HEK293 (cell line): Measurements from ENCODE around the gene SYNE3.

Experiments
- BCL11B ChIP-seq: fragments of 450-650 bp; formaldehyde crosslinking; IDR thresholded peaks from 2 replicates; pipeline ENCODE4 v1.5.1; 2016; ENCODE audit warnings: low read depth, missing biosample characterization, missing genetic modification characterization
- MZF1 ChIP-seq: fragments of 450-650 bp; formaldehyde crosslinking; IDR thresholded peaks from 2 replicates; pipeline ENCODE4 v1.5.1; 2017; ENCODE audit warnings: missing biosample characterization, missing genetic modification characterization, borderline replicate concordance
- TCF7L2 ChIP-seq: IDR thresholded peaks from 2 replicates; pipeline ENCODE4 v1.6.1; 2011; ENCODE audit warnings: low read depth, mild to moderate bottlenecking, inconsistent platforms, low read length, moderate library complexity, borderline replicate concordance
- ZBTB8A ChIP-seq: fragments of 450-650 bp; formaldehyde crosslinking; IDR thresholded peaks from 2 replicates; pipeline ENCODE4 v1.5.1; 2016; ENCODE audit warnings: missing biosample characterization, missing genetic modification characterization
- ZFP3 ChIP-seq: fragments of 450-650 bp; formaldehyde crosslinking; IDR thresholded peaks from 2 replicates; pipeline ENCODE4 v1.5.1; 2016; ENCODE audit warnings: low read depth, missing biosample characterization, missing genetic modification characterization
- ZIC2 ChIP-seq: fragments of 450-650 bp; formaldehyde crosslinking; IDR thresholded peaks from 2 replicates; pipeline ENCODE4 v1.5.1; 2016; ENCODE audit warnings: missing biosample characterization, missing genetic modification characterization
- ZNF112 ChIP-seq: fragments of 450-650 bp; formaldehyde crosslinking; IDR thresholded peaks from 2 replicates; pipeline ENCODE4 v1.5.0; 2017; ENCODE audit warnings: missing biosample characterization, missing genetic modification characterization
- ZNF157 ChIP-seq: fragments of 450-650 bp; formaldehyde crosslinking; IDR thresholded peaks from 2 replicates; pipeline ENCODE4 v1.5.1; 2016; ENCODE audit warnings: missing biosample characterization, missing genetic modification characterization
- ZNF266 ChIP-seq: fragments of 450-650 bp; formaldehyde crosslinking; IDR thresholded peaks from 2 replicates; pipeline ENCODE4 v1.5.1; 2016; ENCODE audit warnings: missing biosample characterization, missing genetic modification characterization, low read depth
- ZNF280C ChIP-seq: fragments of 450-650 bp; formaldehyde crosslinking; IDR thresholded peaks from 2 replicates; pipeline ENCODE4 v1.5.1; 2016; ENCODE audit warnings: missing biosample characterization, missing genetic modification characterization
- ZNF335 ChIP-seq: fragments of 450-650 bp; formaldehyde crosslinking; conservative IDR thresholded peaks from 2 replicates; pipeline ENCODE4 v1.5.1; 2016; ENCODE audit warnings: missing biosample characterization, missing genetic modification characterization
- ZNF398 ChIP-seq: fragments of 450-650 bp; formaldehyde crosslinking; IDR thresholded peaks from 2 replicates; pipeline ENCODE4 v1.5.1; 2017; ENCODE audit warnings: missing biosample characterization, missing genetic modification characterization
- ZNF449 ChIP-seq: fragments of 450-650 bp; formaldehyde crosslinking; IDR thresholded peaks from 2 replicates; pipeline ENCODE4 v1.5.1; 2017; ENCODE audit warnings: missing biosample characterization, mild to moderate bottlenecking, missing genetic modification characterization, moderate library complexity
- ZNF555 ChIP-seq: fragments of 450-650 bp; formaldehyde crosslinking; conservative IDR thresholded peaks from 2 replicates; pipeline ENCODE4 v1.5.1; 2017; ENCODE audit warnings: missing biosample characterization, mild to moderate bottlenecking, missing genetic modification characterization, inconsistent platforms
- ZNF558 ChIP-seq: fragments of 450-650 bp; formaldehyde crosslinking; IDR thresholded peaks from 2 replicates; pipeline ENCODE4 v1.5.1; 2016; ENCODE audit warnings: missing biosample characterization, missing genetic modification characterization
- ZNF600 ChIP-seq: fragments of 450-650 bp; formaldehyde crosslinking; IDR thresholded peaks from 2 replicates; pipeline ENCODE4 v1.5.1; 2016; ENCODE audit warnings: missing biosample characterization, missing genetic modification characterization
- ZNF610 ChIP-seq: fragments of 450-650 bp; formaldehyde crosslinking; IDR thresholded peaks from 2 replicates; pipeline ENCODE4 v1.5.1; 2016; ENCODE audit warnings: missing biosample characterization, missing genetic modification characterization, borderline replicate concordance
- ZNF626 ChIP-seq: fragments of 450-650 bp; sonication (Bioruptor Pico); formaldehyde crosslinking; IDR thresholded peaks from 2 replicates; pipeline ENCODE4 v1.5.1; 2018; ENCODE audit warnings: missing biosample characterization, missing genetic modification characterization, inconsistent platforms
- ZNF645 ChIP-seq: fragments of 450-650 bp; formaldehyde crosslinking; IDR thresholded peaks from 2 replicates; pipeline ENCODE4; 2016; ENCODE audit warnings: missing biosample characterization, missing genetic modification characterization
- ZNF747 ChIP-seq: fragments of 450-650 bp; formaldehyde crosslinking; IDR thresholded peaks from 2 replicates; pipeline ENCODE4 v1.5.1; 2016; ENCODE audit warnings: missing biosample characterization, missing genetic modification characterization
- ZNF768 ChIP-seq: fragments of 450-650 bp; formaldehyde crosslinking; IDR thresholded peaks from 2 replicates; pipeline ENCODE4 v1.5.1; 2018; ENCODE audit warnings: missing biosample characterization, mild to moderate bottlenecking, missing genetic modification characterization
- ZNF777 ChIP-seq: fragments of 450-650 bp; formaldehyde crosslinking; IDR thresholded peaks from 2 replicates; pipeline ENCODE4 v1.5.1; 2017; ENCODE audit warnings: missing biosample characterization, missing genetic modification characterization, borderline replicate concordance
- TF ChIP-seq, protein P1 (sequence below): fragments of 450-650 bp; formaldehyde crosslinking; IDR thresholded peaks from 2 replicates; pipeline ENCODE4 v1.5.1; 2016; ENCODE audit warnings: missing biosample characterization, missing genetic modification characterization
- TF ChIP-seq, protein P2 (sequence below): fragments of 450-650 bp; formaldehyde crosslinking; IDR thresholded peaks from 2 replicates; pipeline ENCODE4 v1.5.1; 2016; ENCODE audit warnings: missing biosample characterization, missing genetic modification characterization
- TF ChIP-seq, protein P3 (sequence below): fragments of 450-650 bp; IDR thresholded peaks from 2 replicates; pipeline ENCODE4 v1.5.1; 2018; ENCODE audit warnings: missing biosample characterization, mild to moderate bottlenecking, missing genetic modification characterization

SYNE3 gene

DNA sequence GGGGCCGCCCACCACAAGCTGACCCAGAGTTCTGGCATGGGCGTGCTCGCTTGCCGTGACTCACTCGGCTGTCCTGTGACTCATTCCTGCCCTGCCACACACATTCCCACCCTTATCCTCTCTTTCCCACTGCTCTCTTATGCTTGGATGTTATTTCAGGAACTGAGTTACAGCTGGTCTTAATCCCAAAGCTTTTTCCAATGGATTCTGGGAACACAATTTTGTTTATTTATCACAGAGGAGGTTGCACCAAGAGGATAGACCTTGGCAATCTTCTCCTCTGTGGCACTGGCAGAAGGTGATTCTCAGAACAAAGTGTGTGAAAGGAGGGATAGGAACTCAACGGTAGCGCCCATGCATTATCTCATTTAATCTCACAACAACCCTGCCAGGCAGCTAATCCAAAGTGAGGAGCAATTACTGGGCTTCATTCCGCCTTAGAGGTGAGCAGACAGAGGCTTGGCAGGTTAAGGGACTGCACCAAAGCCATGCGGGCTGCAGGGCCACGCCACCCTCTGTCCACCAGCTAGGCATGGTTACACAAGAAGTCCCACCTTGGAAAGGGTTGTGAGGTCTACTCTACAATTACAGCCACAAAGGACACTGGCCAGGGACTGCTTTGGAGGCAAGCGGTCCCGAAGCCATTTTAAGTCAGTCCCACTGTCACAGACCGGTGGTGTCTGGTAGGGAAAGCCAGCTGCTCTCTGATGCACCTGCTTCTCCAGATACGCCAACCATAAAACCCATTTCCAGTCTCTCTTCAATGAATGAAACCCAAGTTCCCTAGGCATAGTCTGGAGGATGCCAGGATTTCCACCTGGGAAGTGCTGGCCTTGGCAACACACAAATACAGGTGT, 32.9 kb downstream of the SYNE3 start (continued):
- TF ChIP-seq ZNF157 (tag by site-specific recombination) (no peak), ZBTB8A (tag by site-specific recombination) (no peak), ZNF610 (tag by site-specific recombination) (no peak), ZNF558 (tag by site-specific recombination) (no peak), ZNF335 (tag by site-specific recombination) (no peak), ZNF449 (tag by site-specific recombination) (no peak; the same call in 1 of the 2 replicates), ZNF600 (tag by site-specific recombination) (peak; percentile 98), ZNF768 (tag by site-specific recombination) (no peak), ZNF747 (tag by site-specific recombination) (no peak), ZNF398 (no peak), ZIC2 (tag by site-specific recombination) (no peak), MZF1 (tag by site-specific recombination) (no peak), ZNF645 (tag by site-specific recombination) (no peak), ZNF626 (tag by site-specific recombination) (no peak), TCF7L2 (no peak), BCL11B (no peak), ZFP3 (tag by site-specific recombination) (no peak), ZNF266 (tag by site-specific recombination) (no peak), ZNF555 (no peak), ZNF112 (no peak), ZNF777 (tag by site-specific recombination) (no peak), ZNF280C (tag by site-specific recombination) (no peak)
- TF ChIP-seq, protein P1, sequence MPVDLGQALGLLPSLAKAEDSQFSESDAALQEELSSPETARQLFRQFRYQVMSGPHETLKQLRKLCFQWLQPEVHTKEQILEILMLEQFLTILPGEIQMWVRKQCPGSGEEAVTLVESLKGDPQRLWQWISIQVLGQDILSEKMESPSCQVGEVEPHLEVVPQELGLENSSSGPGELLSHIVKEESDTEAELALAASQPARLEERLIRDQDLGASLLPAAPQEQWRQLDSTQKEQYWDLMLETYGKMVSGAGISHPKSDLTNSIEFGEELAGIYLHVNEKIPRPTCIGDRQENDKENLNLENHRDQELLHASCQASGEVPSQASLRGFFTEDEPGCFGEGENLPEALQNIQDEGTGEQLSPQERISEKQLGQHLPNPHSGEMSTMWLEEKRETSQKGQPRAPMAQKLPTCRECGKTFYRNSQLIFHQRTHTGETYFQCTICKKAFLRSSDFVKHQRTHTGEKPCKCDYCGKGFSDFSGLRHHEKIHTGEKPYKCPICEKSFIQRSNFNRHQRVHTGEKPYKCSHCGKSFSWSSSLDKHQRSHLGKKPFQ (tag by site-specific recombination) = no peak
- TF ChIP-seq, protein P2, sequence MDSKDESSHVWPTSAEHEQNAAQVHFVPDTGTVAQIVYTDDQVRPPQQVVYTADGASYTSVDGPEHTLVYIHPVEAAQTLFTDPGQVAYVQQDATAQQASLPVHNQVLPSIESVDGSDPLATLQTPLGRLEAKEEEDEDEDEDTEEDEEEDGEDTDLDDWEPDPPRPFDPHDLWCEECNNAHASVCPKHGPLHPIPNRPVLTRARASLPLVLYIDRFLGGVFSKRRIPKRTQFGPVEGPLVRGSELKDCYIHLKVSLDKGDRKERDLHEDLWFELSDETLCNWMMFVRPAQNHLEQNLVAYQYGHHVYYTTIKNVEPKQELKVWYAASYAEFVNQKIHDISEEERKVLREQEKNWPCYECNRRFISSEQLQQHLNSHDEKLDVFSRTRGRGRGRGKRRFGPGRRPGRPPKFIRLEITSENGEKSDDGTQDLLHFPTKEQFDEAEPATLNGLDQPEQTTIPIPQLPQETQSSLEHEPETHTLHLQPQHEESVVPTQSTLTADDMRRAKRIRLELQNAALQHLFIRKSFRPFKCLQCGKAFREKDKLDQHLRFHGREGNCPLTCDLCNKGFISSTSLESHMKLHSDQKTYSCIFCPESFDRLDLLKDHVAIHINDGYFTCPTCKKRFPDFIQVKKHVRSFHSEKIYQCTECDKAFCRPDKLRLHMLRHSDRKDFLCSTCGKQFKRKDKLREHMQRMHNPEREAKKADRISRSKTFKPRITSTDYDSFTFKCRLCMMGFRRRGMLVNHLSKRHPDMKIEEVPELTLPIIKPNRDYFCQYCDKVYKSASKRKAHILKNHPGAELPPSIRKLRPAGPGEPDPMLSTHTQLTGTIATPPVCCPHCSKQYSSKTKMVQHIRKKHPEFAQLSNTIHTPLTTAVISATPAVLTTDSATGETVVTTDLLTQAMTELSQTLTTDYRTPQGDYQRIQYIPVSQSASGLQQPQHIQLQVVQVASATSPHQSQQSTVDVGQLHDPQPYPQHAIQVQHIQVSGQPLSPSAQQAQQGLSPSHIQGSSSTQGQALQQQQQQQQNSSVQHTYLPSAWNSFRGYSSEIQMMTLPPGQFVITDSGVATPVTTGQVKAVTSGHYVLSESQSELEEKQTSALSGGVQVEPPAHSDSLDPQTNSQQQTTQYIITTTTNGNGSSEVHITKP = peak; percentile 67
- TF ChIP-seq, protein P3, sequence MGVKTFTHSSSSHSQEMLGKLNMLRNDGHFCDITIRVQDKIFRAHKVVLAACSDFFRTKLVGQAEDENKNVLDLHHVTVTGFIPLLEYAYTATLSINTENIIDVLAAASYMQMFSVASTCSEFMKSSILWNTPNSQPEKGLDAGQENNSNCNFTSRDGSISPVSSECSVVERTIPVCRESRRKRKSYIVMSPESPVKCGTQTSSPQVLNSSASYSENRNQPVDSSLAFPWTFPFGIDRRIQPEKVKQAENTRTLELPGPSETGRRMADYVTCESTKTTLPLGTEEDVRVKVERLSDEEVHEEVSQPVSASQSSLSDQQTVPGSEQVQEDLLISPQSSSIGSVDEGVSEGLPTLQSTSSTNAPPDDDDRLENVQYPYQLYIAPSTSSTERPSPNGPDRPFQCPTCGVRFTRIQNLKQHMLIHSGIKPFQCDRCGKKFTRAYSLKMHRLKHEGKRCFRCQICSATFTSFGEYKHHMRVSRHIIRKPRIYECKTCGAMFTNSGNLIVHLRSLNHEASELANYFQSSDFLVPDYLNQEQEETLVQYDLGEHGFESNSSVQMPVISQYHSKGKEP (tag by site-specific recombination) = no peak
